GM18951 (cell line): ENCODE results near the gene RAB3IP.
"Not testable (repeated sequence)": the region's sequence is repeated elsewhere in the genome, so short reads cannot be mapped to it uniquely, and the experiment has no call there.

Source experiments
- POLR2A ChIP-seq: IDR thresholded peaks from 4 replicates; pipeline ENCODE4 v1.6.1; 2011; ENCODE audit warnings: mild to moderate bottlenecking; ENCODE audit not compliant: insufficient read length, insufficient read depth; ENCODE audit errors: extremely low read depth
- in situ Hi-C: fragments of 300-500 bp; cut with MboI; formaldehyde crosslinking; loops from one replicate; pipeline ENCODE4 v1.12.0; 2022; ENCODE audit warnings: low sequenced_read_pairs, mixed read lengths, inconsistent platforms; ENCODE audit not compliant: unreplicated experiment

RAB3IP gene

GRCh38 chr12:69726922-69727321 lies 11.7 kb upstream of the RAB3IP start:
- in situ Hi-C loops = no loop called here
- no peak for TF ChIP-seq POLR2A

GRCh38 chr12:69732088-69732487 lies 6.6 kb upstream of the RAB3IP start:
- no peak for TF ChIP-seq POLR2A
- in situ Hi-C loops = no loop called here

GRCh38 chr12:69733638-69734037 lies 5.0 kb upstream of the RAB3IP start:
- no peak for TF ChIP-seq POLR2A
- in situ Hi-C loops = no loop called here

GRCh38 chr12:69739287-69740191 lies 879 bp downstream of the RAB3IP start:
- TF ChIP-seq POLR2A = no peak
- in situ Hi-C loops = no loop called here

GRCh38 chr12:69744109-69744508 lies 5.4 kb downstream of the RAB3IP start:
- in situ Hi-C loops = no loop called here
- TF ChIP-seq POLR2A = no peak

- in situ Hi-C loops = no loop called here
- TF ChIP-seq POLR2A = no peak
Observed at GRCh38 chr12:69751476-69751875, 12.8 kb downstream of the RAB3IP start.

GRCh38 chr12:69755302-69755701 lies 16.6 kb downstream of the RAB3IP start:
- in situ Hi-C loops = no loop called here
- TF ChIP-seq POLR2A = no peak

- in situ Hi-C loops = no loop called here
- no peak for TF ChIP-seq POLR2A
Observed at GRCh38 chr12:69756088-69756755, 17.6 kb downstream of the RAB3IP start.

GRCh38 chr12:69758105-69758504 lies 19.4 kb downstream of the RAB3IP start:
- in situ Hi-C loops = no loop called here
- TF ChIP-seq POLR2A = no peak

- in situ Hi-C loops = not testable (repeated sequence)
Observed at GRCh38 chr12:69759581-69759980, 20.9 kb downstream of the RAB3IP start.

- in situ Hi-C loops = no loop called here
- TF ChIP-seq POLR2A = no peak
Observed at GRCh38 chr12:69765515-69765914, 26.9 kb downstream of the RAB3IP start.

- in situ Hi-C loops = no loop called here
Observed at GRCh38 chr12:69766260-69766659, 27.6 kb downstream of the RAB3IP start.

GRCh38 chr12:69779928-69780327 lies 41.3 kb downstream of the RAB3IP start:
- in situ Hi-C loops = no loop called here
- no peak for TF ChIP-seq POLR2A

More at GRCh38 chr12:69766260-69766659, 27.6 kb downstream of the RAB3IP start:
- no peak for TF ChIP-seq POLR2A

GRCh38 chr12:69783365-69783764 lies 44.7 kb downstream of the RAB3IP start:
- TF ChIP-seq POLR2A = no peak

GRCh38 chr12:69789351-69789750 lies 50.7 kb downstream of the RAB3IP start:
- TF ChIP-seq POLR2A = no peak
- in situ Hi-C loops = no loop called here

More at GRCh38 chr12:69783365-69783764, 44.7 kb downstream of the RAB3IP start:
- in situ Hi-C loops = no loop called here
